Fibroblast of lung (primary cell): ENCODE data around the gene PADI1.

Experiments
- CTCF ChIP-seq, 2 donors: IDR thresholded peaks in 1 of 2; conservative IDR thresholded peaks in 1 of 2; 1 replicate in 1 of 2; 2 replicates in 1 of 2; pipeline ENCODE4 v1.5.1; 2011 to 2012; ENCODE audit warnings: low read length in 2 of 2, control low read depth in 1 of 2, inconsistent platforms in 1 of 2, low read depth in 1 of 2, mild to moderate bottlenecking in 1 of 2
- EZH2 ChIP-seq: IDR thresholded peaks from 2 replicates; pipeline ENCODE4 v1.5.1; 2012; ENCODE audit warnings: low read length, control low read depth, mild to moderate bottlenecking; ENCODE audit errors: missing control alignments

GRCh38 chr1:17263936-17264335, 59.0 kb downstream of the PADI1 start:
- TF ChIP-seq CTCF (conservative IDR thresholded peaks at IDR 0.05 in 1 of 2, IDR thresholded peaks at IDR 0.05 in 1 of 2; ENCODE audit: low read depth in 1 of 2, low read length in 2 of 2) (no peak), EZH2 (no peak)
